HepG2 (cell line): ENCODE results near the gene RAB3D. TPM values are rescaled to one million over a fixed set of nuclear protein-coding genes. Genes with fewer than 3 reads are reported as not detected.

Experiments
- AGO1 ChIP-seq: fragments of 200-400 bp; formaldehyde crosslinking; IDR thresholded peaks from 2 replicates; pipeline ENCODE4 v1.6.1; 2017; ENCODE audit warnings: mild to moderate bottlenecking, low read depth, low read length, moderate library complexity; ENCODE audit not compliant: poor library complexity, severe bottlenecking
- AHDC1 ChIP-seq: sonication (generic); formaldehyde crosslinking; IDR thresholded peaks from 2 replicates; pipeline ENCODE4 v1.5.1; 2020; ENCODE audit warnings: mild to moderate bottlenecking, missing genetic modification reagents, borderline replicate concordance
- CREB3 ChIP-seq: sonication (generic); formaldehyde crosslinking; IDR thresholded peaks from 2 replicates; pipeline ENCODE4 v1.5.0; 2020; ENCODE audit warnings: missing genetic modification reagents
- FOXO4 ChIP-seq: sonication (generic); formaldehyde crosslinking; conservative IDR thresholded peaks from 2 replicates; pipeline ENCODE4 v1.8.1; 2023; ENCODE audit warnings: missing genetic modification reagents
- GMEB1 ChIP-seq: sonication (generic); formaldehyde crosslinking; IDR thresholded peaks from 2 replicates; pipeline ENCODE4 v1.5.1; 2020; ENCODE audit warnings: missing genetic modification reagents, mild to moderate bottlenecking, borderline replicate concordance
- MEF2D ChIP-seq: sonication (generic); formaldehyde crosslinking; IDR thresholded peaks from 2 replicates; pipeline ENCODE4 v1.5.1; 2020; ENCODE audit warnings: mild to moderate bottlenecking, missing genetic modification reagents
- MTA1 ChIP-seq: sonication (generic); formaldehyde crosslinking; IDR thresholded peaks from 2 replicates; pipeline ENCODE4 v1.4.0; 2020; ENCODE audit warnings: missing genetic modification reagents, mild to moderate bottlenecking, borderline replicate concordance
- POLR2AphosphoS5 ChIP-seq: IDR thresholded peaks from 2 replicates; pipeline ENCODE4 v1.6.1; 2012; ENCODE audit warnings: low read depth, low read length
- RAD51 ChIP-seq: fragments of 450-650 bp; IDR thresholded peaks from 2 replicates; pipeline ENCODE4 v1.6.1; 2016; ENCODE audit warnings: borderline replicate concordance
- SALL1 ChIP-seq: sonication (generic); formaldehyde crosslinking; IDR thresholded peaks from 2 replicates; pipeline ENCODE4 v1.8.0; 2022; ENCODE audit warnings: mild to moderate bottlenecking, missing genetic modification reagents
- SALL2 ChIP-seq: sonication (generic); formaldehyde crosslinking; IDR thresholded peaks from 2 replicates; pipeline ENCODE4 v1.8.1; 2023; ENCODE audit warnings: mild to moderate bottlenecking, missing genetic modification reagents, inconsistent platforms
- SMAD1 ChIP-seq: sonication (generic); formaldehyde crosslinking; IDR thresholded peaks from 2 replicates; pipeline ENCODE4 v1.4.0; 2020; ENCODE audit warnings: missing genetic modification reagents, low read depth, mild to moderate bottlenecking, borderline replicate concordance
- TMF1 ChIP-seq: sonication (generic); formaldehyde crosslinking; IDR thresholded peaks from 2 replicates; pipeline ENCODE4 v1.8.1; 2022; ENCODE audit warnings: low read depth, missing genetic modification reagents
- ZNF180 ChIP-seq: sonication (generic); formaldehyde crosslinking; IDR thresholded peaks from 2 replicates; pipeline ENCODE4 v1.4.0; 2020; ENCODE audit warnings: low read depth, missing genetic modification reagents, borderline replicate concordance
- ZNF317 ChIP-seq: sonication (generic); formaldehyde crosslinking; IDR thresholded peaks from 2 replicates; pipeline ENCODE4 v1.5.0; 2020; ENCODE audit warnings: mild to moderate bottlenecking, missing genetic modification reagents
- ZNF501 ChIP-seq: sonication (generic); formaldehyde crosslinking; IDR thresholded peaks from 2 replicates; pipeline ENCODE4 v1.5.1; 2020; ENCODE audit warnings: mild to moderate bottlenecking, moderate library complexity, missing genetic modification reagents
- ZNF513 ChIP-seq: sonication (generic); formaldehyde crosslinking; conservative IDR thresholded peaks from 2 replicates; pipeline ENCODE4 v1.5.0; 2020; ENCODE audit warnings: missing genetic modification reagents
- polyA plus RNA-seq, 8 experiments: library from polyadenylated mRNA; depleted of rRNA in 3 of 8; stranded (reverse) in 7 of 8; unstranded in 1 of 8; fragments of >200 nt; fragmentation: Illumina TruSeq in 4 of 8; extraction: Trizol in 4 of 8; gene quantifications; 2 replicates each; pipeline versions ENCODE4 v1.2.1 to v1.2.3, GENCODE V29; 2011 to 2016; ENCODE audit warnings: low read depth in 4 of 8, missing spikeins in 1 of 8, mixed read lengths in 1 of 8; ENCODE audit not compliant: insufficient read depth in 1 of 8
- total RNA-seq, 5 experiments: library from RNA; depleted of rRNA; stranded (reverse); fragments of >200 nt; fragmentation: Illumina TruSeq; extraction: Trizol; gene quantifications; 2 replicates each; pipeline ENCODE4 v1.2.3, GENCODE V29; 2016; ENCODE audit warnings: low read depth in 1 of 5

Gene RAB3D
- total and polyA plus RNA-seq, 2 of the 13 experiments (the other 11 are each of a cell fraction or from before 2014, with no cell fraction given) = 2.0 to 16.1 TPM

GRCh38 chr19:11339254-11340098 lies at the start of gene RAB3D (continued):
- TF ChIP-seq GMEB1 (CRISPR knock-in tag) = no peak; the same call in 1 of the 2 replicates
- TF ChIP-seq ZNF180 (CRISPR knock-in tag) = no peak
- peak; percentile 43; the same call in 1 of the 2 replicates for TF ChIP-seq SALL2 (CRISPR knock-in tag)
- no peak for TF ChIP-seq ZNF513
- TF ChIP-seq SALL1 (CRISPR knock-in tag) = no peak
- TF ChIP-seq AGO1 = no peak
- TF ChIP-seq SMAD1 (CRISPR knock-in tag) = no peak
- TF ChIP-seq ZNF317 = no peak
- TF ChIP-seq AHDC1 (CRISPR knock-in tag) = no peak
- no peak for TF ChIP-seq CREB3 (CRISPR knock-in tag)
- no peak for TF ChIP-seq TMF1 (CRISPR knock-in tag)
- TF ChIP-seq MEF2D (CRISPR knock-in tag) = no peak
- TF ChIP-seq FOXO4 (CRISPR knock-in tag) = no peak
- peak; percentile 43; the same call in 1 of the 2 replicates for TF ChIP-seq POLR2AphosphoS5
- TF ChIP-seq MTA1 (CRISPR knock-in tag) = no peak
- no peak for TF ChIP-seq RAD51
- TF ChIP-seq ZNF501 (CRISPR knock-in tag) = no peak
